ENCODE data around the gene PCDH9.

Gene PCDH9

DNA sequence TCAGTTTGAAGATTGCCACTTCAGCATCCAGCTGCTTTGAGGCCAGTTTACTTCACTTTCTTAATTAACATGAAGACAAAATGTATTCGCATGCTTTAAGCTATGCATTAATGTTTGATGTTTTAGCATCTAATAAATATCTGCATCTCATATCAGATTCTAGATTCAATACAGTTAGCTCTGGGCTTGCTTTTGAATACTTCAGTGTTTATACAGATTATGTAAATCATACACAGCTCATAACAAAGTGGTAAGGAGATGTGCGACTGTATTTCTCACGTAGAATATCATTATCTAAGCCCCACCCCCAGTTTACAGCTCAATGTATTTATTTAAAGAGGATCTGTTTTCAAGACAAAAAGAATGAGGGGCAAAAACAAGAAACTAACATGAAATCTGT lies 770.5 kb downstream of the PCDH9 start:
- DNase-seq (ENCODE audit: low read depth in 2 of 2), result no peak

DNA sequence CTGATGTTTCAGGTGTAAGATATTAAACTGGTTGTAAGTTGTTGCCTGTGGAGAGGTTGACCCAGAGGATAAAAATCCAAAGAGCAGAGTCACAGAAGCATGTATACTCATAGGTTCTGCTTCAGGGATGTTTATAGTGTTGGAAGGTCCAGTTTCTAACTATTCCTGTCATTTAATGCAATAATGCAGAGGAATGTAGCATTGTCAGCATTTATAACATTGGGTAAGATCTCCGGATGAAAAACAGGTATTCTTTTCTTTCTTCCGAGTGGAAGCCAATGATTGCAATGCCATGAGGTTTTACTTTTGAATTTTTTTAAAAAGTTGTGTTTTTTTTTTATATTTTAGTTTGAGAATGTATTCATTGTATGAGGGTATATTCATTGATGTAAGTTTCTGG lies 771.0 kb downstream of the PCDH9 start:
- no peak for DNase-seq (ENCODE audit: low read depth in 2 of 2)

DNA sequence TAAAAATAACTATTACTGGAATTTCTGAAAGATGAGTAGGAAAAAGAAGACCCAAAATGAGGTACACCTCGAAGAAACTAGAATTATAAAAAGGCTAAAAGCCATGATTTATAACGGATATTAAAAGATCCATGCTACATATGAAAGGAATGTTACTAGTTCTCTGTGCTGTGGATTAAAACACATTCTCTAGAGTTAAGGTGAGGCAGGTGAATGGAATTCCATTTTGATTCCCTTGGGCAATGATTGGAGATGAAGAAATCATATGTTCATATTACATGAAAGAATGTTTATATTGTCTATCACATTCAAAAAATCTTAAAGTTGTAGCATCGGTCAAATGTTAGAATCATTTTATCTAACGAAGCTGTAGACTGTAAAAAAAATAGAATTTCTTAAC lies 783.7 kb downstream of the PCDH9 start:
- DNase-seq (ENCODE audit: low read depth in 2 of 2), result no peak

DNA sequence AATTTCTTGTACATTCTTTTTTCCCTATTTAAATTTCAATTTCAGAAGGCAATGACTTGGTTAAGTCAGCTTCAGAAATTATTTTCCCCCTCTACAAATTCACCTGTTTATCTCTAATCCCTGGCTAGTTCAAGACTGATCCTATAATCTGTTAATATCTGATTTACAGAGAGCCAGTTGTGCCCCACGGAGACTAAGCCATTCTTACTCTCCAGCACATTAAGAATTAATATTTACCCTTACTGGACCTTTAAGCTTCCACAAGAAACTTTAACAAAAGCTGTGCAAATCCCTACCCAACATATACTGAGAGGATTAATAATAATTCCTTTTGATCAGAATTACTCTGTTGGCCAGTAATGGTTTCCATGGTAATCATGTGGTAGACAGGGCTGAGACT lies 786.2 kb downstream of the PCDH9 start:
- DNase-seq (ENCODE audit: low read depth in 2 of 2), result no peak

DNA sequence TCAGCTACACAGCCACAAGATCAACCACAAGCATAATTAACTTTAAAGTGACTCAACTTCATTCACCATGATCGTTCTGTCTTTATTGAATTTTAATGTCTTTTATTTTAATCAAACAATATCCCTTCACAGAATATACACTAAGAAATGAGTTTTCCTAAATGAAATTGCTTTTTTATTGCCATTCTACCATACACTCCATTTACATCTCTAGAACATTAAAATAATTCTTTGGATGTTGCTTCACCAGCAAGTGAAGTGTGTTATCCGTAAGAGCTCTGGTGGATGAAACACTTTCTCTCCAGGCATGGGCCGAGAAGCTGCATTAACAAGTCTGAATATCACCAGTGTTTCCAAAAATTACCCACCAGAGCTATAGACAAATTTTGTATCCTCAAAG lies 789.2 kb downstream of the PCDH9 start:
- no peak for DNase-seq (ENCODE audit: low read depth in 2 of 2)

DNA sequence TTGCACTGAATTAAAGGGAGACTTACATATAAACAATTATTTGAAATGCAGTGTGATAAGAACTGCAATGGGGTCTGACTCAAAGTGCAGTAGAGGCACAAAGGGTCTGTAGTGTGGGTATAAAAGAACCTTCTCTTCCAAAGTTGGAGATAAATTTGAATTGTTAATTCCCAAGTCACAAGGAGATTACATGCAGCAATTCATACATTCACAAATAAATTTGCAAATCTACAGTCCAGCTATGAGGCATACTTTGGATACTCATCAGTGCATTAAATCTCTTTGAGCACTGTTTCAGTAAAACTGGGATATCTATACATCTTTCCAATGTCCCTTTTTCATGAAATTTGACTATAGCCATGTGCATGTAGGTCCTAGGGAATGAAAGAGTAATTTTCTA lies 799.4 kb downstream of the PCDH9 start:
- DNase-seq (ENCODE audit: low read depth in 2 of 2), result no peak

DNA sequence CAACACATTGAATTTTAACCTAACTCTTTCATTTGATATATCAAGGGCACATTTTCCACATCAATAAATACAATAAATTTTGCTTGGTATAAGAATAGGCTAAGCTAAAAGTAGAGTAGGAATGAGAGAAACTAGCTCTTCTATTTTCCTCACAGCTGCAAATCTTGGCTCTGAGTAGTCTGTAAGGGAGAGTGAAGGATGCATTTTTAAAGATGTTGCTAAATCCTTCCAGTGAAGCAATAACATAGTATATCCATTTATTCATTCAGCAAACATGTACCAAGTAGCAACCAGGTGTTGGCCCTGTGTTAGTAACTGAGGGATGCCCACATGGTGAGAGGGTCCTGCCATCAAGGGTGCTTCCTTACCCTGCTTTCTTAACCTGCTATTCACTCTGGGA lies 799.9 kb downstream of the PCDH9 start:
- DNase-seq (ENCODE audit: low read depth in 2 of 2), result no peak

DNA sequence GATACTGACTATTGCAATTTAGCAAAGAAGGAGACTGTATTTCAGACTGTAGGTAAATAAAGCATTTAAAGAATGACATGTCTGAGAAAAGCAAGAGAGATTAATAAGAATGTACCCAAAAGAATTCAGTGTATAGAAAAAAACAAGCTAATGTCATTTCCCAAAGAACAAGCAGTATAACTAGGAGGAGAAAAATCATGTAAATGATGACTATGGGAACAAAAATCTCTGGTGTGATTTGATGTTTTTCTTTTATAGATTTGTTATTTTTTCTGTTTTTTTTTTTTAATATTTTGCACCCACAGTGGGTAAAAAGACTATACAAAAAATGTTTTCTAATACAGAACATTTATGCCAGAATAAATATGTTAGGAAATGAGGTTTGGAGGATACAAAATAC lies 801.0 kb downstream of the PCDH9 start:
- no peak for DNase-seq (ENCODE audit: low read depth in 2 of 2)

DNA sequence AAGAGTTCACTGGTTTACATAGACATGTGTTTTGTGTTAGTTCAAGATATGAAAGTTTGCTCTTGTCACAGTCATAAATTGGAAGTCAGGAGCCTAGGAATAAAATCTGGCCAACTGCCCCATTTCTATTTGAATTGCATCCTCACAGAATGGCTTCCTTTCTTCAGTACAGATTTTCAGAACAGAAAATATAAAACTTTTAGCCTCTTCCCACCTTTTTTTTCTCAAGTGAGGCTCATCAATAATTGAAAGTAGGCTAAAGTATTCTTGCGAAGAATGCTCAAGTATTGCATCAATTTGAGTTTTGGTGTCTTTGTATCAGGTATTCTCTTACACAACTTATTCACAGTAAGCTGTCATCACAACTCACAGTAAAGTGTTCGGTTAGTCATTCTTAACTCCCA lies 802.7 kb downstream of the PCDH9 start:
- no peak for DNase-seq (ENCODE audit: low read depth in 2 of 2)

DNA sequence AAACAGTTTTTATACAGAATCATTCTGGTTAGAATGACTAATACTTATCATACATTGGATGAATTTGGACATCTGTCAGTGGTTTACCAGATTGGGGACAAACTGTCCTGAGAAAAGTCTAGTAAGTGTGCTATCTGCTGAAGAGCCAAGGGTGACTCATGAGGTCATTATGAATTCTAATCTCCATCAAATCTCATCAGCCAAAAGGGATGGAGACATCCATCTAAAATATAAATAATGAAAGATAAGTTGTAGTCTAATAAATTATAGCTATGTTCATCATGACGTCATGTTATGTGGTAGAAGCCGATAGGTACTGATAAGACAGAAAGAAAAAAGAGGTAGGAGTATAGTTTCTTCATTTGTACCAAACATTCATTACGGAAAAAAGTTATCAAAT lies 804.4 kb downstream of the PCDH9 start:
- DNase-seq (ENCODE audit: low read depth in 2 of 2), result no peak

DNA sequence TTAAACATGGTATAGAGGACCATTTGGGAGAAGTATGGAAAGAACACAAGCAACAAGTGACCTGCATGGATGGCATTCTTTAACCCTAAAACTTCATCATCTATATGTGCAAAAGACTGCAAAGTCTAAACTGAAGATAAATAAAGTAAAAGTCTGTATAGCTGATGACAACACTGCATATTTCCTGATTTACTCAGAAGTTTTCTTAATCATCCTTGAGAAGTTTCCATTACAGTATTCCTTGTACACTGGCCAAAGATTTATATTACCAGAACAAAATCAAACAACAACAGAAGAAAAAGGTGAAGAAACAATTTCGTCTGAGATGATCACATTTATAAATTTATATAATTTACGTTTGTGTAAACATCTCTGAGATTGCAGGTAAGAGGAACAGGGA lies 805.7 kb downstream of the PCDH9 start:
- DNase-seq (ENCODE audit: low read depth in 2 of 2), result no peak

DNA sequence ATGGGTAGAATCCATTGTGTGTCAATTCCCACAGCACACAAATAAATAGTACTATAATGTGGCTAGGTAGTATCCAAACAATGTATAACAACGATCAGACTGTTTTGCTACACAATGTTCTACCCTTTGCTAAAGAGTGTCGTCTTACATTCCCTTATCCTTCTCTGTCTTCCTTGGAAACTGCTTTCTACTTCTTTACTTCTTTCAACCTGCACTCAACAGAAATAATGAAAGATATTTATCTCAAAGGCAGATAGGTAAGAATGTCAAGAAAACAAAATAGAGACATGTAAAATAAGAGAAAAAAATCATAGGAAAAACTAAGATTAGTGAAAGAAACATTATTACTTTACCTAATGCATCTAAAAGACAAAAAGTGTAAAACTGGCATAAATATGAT lies 814.7 kb downstream of the PCDH9 start:
- DNase-seq (ENCODE audit: low read depth in 2 of 2), result no peak

DNA sequence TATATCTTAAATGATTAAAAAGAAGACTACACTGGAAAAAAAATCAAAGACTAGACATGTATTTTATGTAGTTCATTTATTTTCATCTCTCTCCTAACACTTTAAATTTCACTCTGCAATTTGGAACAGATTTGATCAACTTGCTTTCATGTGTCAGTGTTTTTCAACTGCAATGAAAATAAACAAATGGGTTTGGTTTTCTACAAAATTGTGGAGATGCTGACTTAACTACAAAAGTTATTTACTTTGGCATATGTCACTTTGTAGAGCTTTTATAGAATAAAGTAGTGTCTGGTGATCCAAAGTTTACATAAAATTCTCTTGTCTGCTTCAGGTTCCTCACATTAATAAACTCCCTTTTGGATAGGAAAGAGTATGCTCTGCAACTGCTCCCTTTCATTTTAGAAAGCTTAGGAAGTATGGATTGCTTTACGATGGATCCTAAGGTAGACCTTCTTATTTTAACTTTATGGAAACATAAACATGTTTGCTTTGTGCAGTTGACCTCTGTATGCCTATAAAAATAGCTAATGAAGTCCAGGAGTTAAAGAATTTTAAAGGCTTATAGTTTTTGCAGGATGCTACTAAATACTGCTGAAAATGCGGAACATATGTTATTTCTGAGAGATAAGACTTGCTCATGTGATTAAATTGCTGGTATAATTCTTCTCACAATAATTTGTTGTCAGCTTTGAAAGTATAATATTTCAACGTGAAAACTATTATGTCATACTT lies 815.9 kb downstream of the PCDH9 start:
- no peak for DNase-seq (ENCODE audit: low read depth in 2 of 2)

DNA sequence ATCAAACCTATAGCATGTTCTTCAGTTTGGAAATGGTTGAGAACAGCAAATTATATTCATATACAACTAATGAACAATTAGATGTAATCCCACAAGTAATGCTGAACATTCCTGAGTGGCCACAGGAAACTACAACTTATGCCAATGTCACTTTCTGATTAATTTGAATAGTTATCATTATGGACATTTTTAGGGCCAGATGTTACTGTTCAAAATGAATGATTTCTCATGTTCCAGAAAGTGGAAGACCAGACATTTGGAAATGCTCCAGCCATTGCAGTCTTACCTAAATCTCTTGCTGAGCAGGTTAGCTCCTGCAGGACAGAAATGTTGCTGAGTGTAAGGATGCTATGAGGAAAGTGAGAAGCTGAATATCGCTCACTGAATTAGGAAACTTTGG lies 819.8 kb downstream of the PCDH9 start:
- DNase-seq (ENCODE audit: low read depth in 2 of 2), result no peak

DNA sequence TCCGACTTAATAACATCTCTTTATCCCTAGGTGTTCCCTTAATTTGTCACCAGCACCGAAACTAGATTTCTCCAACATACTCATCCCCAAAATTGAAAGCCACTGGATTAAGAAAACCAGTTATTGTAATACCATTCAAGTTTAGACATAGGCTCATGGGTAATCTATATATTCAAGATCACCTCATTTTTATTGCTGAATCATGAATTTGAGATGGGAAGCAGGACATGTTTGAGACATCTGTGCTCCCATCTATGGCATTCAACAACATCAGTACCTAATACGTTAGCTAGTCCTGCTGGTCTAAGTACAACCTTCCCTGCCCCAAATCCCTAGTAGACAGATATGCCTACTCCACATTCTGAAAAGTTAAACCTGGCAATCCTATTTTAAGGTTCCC lies 820.6 kb downstream of the PCDH9 start:
- DNase-seq (ENCODE audit: low read depth in 2 of 2), result no peak

DNA sequence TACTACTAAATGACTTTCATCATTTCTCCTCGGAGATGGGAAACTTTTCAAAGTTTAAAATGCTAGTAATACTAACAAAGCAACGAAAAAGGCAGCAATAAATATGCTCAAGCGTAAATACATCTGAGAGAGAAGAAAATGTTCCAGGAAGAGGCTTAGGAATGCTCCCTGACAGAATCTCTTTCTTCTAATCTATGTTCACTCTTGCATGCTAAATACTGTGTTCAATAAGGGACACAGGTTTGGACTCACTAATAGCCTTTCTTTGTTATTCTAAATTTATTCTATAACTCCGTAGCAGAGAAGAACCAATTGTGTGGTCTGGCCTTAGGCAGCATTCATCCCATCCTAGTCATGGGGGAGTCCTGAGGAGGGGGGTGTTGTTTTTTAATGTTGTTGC lies 823.0 kb downstream of the PCDH9 start:
- no peak for DNase-seq (ENCODE audit: low read depth in 2 of 2)

DNA sequence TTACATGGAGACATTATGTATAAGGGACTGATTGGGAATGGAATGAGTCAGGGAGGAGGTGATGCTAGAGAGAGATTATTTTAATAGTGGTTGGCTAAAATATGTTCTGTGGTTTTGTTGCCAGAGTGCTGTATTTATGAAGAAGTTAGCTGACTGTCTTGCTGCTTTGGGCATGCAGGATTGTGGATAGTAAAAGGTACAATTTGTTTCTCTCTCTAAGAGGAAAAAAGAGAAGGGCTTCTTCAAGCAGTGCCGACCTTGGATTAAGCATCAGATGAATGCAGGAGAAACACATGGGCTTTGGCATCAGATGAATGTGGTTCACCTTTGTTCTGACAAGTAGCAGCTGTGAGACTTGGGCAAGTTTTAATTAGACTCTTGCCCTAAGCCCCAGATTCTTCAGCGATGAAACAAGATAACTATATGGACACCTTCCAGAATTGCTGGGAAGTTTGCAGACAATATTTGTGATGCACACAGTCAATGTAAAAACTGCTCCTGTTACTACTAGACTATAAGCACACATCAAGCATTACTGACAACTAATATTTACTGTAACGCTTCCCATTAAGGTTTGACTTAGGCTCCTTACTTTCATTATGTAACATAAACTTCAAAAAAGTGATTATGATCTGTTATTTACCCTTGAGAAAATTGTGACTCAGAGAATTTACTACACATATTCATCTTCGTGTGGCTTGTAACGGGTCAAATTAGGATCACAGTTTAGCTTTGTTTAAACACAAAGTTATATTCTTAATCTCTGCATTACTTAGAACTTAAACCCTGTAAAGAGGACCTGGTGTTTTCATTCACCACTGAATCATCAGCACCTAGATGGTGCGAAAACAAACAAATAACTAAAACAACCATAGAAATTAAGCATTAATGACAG lies 824.0 kb downstream of the PCDH9 start:
- DNase-seq (ENCODE audit: low read depth in 2 of 2), result no peak

DNA sequence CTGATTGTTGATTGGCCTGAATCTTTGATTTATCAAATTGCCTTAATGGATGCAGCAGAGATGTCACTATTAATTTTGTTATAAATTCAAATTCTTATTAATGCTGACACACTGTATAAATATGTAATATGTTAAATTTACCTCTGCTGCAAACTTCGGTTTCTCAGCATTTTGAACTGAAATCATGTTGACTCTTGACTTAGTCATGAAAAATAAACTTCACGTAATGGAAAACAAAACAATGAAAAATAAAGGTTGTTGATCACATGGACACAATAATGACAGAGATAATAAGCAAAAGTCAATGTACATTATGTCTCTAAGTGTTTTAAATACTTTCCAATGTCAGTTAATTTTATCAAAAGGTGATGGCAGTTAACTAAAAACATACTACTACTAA lies 827.6 kb downstream of the PCDH9 start:
- DNase-seq (ENCODE audit: low read depth in 2 of 2), result no peak

DNA sequence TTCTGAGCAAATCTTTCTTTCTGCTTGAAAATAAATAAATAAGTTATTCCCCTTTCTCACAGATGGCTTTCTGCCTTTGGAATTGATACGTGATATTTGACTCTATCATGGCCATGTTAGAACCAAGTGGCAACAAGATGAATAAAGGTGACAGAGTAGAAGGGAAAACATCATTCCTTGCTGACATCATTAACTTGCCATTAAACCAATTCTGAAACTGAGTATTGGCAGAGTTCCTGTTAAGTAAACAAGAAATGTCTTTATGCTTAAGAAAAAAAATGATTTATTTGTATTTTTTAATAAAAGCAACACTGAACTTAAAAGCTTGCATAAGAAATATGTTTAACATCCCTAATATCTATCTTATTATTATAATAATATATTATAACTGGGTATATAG lies 828.1 kb downstream of the PCDH9 start:
- DNase-seq (ENCODE audit: low read depth in 2 of 2), result no peak

DNA sequence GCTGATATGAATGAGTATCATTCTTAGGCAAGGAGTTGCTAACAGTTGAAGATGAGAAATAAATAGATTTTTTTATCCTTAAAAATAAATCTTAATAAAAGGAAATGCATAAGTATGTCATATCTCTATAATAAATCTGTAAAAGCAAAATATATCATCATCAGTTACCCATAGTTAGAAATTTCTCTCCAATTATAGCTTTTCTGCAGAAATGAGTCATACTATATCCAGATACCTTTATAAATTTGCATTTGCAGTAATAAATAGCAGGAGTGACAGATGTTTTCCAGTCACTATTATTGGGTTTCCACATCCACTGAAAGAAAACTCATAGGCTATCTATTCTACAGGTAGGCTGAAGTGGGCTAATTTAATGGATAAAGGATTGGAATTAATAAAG lies 829.8 kb downstream of the PCDH9 start:
- no peak for DNase-seq (ENCODE audit: low read depth in 2 of 2)

DNA sequence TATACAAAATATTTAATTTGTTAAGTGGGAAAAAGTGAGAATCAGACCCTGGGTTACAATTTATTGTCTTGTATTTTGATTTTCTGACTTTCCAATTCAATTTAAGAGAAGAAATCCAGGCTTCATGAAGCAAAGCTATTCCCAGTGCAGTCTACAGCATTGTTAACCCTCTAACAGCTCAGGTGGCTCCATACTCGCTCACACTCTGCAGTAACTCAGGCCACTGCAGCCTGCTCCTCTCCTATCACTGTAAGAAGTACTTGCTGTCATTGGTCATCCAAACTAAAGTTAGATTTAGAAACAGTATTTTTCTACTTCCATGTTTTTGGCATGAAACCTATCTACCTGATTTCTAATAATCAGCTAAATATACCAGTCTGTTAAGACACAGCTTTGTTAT lies 830.3 kb downstream of the PCDH9 start:
- no peak for DNase-seq (ENCODE audit: low read depth in 2 of 2)

DNA sequence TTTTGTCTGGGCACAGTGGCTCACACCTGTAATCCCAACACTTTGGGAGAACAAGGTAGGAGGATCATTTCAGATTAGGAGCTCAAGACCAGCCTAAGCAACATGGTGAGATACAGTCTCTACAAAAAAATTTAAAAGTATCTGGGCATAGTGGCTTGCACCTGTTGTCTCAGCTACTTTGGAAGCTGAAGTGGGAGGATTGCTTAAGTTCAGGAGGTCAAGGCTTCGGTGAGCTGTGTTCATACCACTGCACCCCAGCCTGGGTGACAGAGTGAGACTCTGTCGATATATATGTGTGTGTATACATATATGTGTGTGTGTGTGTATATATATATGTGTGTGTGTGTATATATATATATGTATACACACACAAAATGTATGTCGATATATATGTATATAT lies 833.0 kb downstream of the PCDH9 start:
- no peak for DNase-seq (ENCODE audit: low read depth in 2 of 2)

DNA sequence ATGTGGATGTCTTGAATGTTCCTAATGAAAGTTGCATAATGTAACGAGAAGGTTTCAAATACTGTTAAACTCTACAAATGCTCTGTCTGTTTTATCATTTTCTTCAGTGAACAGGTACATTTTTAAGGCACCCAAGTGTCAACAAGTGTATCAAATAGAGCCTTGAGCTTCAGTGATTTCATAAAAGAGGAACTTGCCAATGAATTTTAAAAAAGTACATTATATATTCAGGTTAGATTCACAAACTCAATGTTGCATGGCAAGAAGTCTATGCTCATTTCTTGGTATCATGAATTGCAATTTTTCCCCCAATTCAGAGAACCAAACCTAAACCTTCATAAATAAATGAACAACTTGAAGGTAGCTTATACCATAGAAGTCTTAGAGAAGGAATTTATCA lies 838.8 kb downstream of the PCDH9 start:
- no peak for DNase-seq (ENCODE audit: low read depth in 2 of 2)

All from stimulated activated CD4-positive, alpha-beta T cell treated with anti-CD3 and anti-CD28 coated beads, Interleukin-15, amount 100 ng/mL, for 48 hours (primary cell).